ENCODE results near the gene RIN1. TPM values are rescaled to one million over a fixed set of nuclear protein-coding genes. Genes with fewer than 3 reads are reported as not detected.
A peak's percentile ranks its signal among the peaks of the same experiment; 100 is the strongest.

The RIN1 gene
- total and polyA plus RNA-seq, 9 of the 15 experiments (the other 6 are each of a cell fraction or from before 2014, with no cell fraction given): 0.01 to 1.2 (median 0.45) TPM; not detected in 1

DNA sequence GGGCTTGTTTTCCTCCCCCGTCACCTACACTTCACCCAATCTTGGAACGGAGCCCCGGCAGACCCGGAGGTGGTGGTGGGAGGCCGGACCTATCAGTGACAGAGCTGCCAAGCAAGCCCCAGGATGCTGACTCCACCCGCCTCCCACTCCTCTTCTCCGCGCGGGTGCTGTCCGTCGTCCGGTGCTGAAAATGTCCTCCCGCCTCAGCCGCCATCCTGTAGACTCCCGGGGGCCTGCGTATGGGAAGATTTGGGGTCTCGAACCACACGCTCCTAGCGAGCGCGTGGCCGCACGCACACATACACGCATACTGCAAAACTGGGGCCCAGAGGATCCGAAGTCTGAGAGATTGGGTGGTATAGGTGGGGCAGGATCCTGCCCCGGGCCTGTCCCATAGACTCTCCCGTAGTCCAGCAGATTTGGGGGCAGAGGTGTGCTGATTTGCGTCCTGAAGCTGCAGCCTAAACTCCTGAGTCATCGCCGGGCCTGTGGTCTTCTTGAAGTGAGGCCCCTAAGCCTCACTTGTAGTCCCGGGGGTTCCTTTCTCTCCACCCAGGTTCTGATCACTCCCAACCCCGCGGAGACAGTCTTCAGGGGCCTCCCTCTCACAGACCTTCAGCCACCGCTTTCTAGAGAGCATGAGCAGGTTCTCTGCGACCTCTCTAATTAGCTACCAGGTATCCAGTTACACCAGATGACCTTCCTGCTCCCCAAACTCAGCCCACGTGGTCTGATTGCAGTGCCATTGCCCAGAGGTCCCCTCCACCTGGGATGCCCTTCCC is 46.5 kb downstream of the RIN1 start (continued):
- TF ChIP-seq, protein P1, sequence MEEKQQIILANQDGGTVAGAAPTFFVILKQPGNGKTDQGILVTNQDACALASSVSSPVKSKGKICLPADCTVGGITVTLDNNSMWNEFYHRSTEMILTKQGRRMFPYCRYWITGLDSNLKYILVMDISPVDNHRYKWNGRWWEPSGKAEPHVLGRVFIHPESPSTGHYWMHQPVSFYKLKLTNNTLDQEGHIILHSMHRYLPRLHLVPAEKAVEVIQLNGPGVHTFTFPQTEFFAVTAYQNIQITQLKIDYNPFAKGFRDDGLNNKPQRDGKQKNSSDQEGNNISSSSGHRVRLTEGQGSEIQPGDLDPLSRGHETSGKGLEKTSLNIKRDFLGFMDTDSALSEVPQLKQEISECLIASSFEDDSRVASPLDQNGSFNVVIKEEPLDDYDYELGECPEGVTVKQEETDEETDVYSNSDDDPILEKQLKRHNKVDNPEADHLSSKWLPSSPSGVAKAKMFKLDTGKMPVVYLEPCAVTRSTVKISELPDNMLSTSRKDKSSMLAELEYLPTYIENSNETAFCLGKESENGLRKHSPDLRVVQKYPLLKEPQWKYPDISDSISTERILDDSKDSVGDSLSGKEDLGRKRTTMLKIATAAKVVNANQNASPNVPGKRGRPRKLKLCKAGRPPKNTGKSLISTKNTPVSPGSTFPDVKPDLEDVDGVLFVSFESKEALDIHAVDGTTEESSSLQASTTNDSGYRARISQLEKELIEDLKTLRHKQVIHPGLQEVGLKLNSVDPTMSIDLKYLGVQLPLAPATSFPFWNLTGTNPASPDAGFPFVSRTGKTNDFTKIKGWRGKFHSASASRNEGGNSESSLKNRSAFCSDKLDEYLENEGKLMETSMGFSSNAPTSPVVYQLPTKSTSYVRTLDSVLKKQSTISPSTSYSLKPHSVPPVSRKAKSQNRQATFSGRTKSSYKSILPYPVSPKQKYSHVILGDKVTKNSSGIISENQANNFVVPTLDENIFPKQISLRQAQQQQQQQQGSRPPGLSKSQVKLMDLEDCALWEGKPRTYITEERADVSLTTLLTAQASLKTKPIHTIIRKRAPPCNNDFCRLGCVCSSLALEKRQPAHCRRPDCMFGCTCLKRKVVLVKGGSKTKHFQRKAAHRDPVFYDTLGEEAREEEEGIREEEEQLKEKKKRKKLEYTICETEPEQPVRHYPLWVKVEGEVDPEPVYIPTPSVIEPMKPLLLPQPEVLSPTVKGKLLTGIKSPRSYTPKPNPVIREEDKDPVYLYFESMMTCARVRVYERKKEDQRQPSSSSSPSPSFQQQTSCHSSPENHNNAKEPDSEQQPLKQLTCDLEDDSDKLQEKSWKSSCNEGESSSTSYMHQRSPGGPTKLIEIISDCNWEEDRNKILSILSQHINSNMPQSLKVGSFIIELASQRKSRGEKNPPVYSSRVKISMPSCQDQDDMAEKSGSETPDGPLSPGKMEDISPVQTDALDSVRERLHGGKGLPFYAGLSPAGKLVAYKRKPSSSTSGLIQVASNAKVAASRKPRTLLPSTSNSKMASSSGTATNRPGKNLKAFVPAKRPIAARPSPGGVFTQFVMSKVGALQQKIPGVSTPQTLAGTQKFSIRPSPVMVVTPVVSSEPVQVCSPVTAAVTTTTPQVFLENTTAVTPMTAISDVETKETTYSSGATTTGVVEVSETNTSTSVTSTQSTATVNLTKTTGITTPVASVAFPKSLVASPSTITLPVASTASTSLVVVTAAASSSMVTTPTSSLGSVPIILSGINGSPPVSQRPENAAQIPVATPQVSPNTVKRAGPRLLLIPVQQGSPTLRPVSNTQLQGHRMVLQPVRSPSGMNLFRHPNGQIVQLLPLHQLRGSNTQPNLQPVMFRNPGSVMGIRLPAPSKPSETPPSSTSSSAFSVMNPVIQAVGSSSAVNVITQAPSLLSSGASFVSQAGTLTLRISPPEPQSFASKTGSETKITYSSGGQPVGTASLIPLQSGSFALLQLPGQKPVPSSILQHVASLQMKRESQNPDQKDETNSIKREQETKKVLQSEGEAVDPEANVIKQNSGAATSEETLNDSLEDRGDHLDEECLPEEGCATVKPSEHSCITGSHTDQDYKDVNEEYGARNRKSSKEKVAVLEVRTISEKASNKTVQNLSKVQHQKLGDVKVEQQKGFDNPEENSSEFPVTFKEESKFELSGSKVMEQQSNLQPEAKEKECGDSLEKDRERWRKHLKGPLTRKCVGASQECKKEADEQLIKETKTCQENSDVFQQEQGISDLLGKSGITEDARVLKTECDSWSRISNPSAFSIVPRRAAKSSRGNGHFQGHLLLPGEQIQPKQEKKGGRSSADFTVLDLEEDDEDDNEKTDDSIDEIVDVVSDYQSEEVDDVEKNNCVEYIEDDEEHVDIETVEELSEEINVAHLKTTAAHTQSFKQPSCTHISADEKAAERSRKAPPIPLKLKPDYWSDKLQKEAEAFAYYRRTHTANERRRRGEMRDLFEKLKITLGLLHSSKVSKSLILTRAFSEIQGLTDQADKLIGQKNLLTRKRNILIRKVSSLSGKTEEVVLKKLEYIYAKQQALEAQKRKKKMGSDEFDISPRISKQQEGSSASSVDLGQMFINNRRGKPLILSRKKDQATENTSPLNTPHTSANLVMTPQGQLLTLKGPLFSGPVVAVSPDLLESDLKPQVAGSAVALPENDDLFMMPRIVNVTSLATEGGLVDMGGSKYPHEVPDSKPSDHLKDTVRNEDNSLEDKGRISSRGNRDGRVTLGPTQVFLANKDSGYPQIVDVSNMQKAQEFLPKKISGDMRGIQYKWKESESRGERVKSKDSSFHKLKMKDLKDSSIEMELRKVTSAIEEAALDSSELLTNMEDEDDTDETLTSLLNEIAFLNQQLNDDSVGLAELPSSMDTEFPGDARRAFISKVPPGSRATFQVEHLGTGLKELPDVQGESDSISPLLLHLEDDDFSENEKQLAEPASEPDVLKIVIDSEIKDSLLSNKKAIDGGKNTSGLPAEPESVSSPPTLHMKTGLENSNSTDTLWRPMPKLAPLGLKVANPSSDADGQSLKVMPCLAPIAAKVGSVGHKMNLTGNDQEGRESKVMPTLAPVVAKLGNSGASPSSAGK (IDR thresholded peaks at IDR 0.05): no peak
- TF ChIP-seq CBFA2T2 (conservative IDR thresholded peaks at IDR 0.05): no peak
- TF ChIP-seq ZNF57 (CRISPR knock-in tag; IDR thresholded peaks at IDR 0.05): no peak
- TF ChIP-seq, protein P2, sequence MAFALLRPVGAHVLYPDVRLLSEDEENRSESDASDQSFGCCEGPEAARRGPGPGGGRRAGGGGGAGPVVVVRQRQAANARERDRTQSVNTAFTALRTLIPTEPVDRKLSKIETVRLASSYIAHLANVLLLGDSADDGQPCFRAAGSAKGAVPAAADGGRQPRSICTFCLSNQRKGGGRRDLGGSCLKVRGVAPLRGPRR (CRISPR knock-in tag; IDR thresholded peaks at IDR 0.05): no peak
- TF ChIP-seq NR4A1 (CRISPR knock-in tag; IDR thresholded peaks at IDR 0.05): no peak
- TF ChIP-seq NR4A1 (tag; IDR thresholded peaks at IDR 0.05): no peak
- TF ChIP-seq MCM2 (IDR thresholded peaks at IDR 0.05; ENCODE audit: low read depth): no peak
- TF ChIP-seq, protein P3, sequence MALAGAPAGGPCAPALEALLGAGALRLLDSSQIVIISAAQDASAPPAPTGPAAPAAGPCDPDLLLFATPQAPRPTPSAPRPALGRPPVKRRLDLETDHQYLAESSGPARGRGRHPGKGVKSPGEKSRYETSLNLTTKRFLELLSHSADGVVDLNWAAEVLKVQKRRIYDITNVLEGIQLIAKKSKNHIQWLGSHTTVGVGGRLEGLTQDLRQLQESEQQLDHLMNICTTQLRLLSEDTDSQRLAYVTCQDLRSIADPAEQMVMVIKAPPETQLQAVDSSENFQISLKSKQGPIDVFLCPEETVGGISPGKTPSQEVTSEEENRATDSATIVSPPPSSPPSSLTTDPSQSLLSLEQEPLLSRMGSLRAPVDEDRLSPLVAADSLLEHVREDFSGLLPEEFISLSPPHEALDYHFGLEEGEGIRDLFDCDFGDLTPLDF (CRISPR knock-in tag; IDR thresholded peaks at IDR 0.05): peak; percentile 51; the same call in 1 of the 2 replicates
- TF ChIP-seq CBFB (CRISPR knock-in tag; IDR thresholded peaks at IDR 0.05): peak; percentile 7; the same call in 1 of the 2 replicates
- TF ChIP-seq SNIP1 (IDR thresholded peaks at IDR 0.05; ENCODE audit: low read depth): no peak
- TF ChIP-seq SMARCA5 (IDR thresholded peaks at IDR 0.05): no peak
- TF ChIP-seq PHF8 (IDR thresholded peaks at IDR 0.05; ENCODE audit: borderline replicate concordance, low read length): no peak
- TF ChIP-seq ZNF184 (CRISPR knock-in tag; IDR thresholded peaks at IDR 0.05): no peak

Data from K562 (cell line).